ENCODE data around the gene MAST1.

MAST1 gene

DNA sequence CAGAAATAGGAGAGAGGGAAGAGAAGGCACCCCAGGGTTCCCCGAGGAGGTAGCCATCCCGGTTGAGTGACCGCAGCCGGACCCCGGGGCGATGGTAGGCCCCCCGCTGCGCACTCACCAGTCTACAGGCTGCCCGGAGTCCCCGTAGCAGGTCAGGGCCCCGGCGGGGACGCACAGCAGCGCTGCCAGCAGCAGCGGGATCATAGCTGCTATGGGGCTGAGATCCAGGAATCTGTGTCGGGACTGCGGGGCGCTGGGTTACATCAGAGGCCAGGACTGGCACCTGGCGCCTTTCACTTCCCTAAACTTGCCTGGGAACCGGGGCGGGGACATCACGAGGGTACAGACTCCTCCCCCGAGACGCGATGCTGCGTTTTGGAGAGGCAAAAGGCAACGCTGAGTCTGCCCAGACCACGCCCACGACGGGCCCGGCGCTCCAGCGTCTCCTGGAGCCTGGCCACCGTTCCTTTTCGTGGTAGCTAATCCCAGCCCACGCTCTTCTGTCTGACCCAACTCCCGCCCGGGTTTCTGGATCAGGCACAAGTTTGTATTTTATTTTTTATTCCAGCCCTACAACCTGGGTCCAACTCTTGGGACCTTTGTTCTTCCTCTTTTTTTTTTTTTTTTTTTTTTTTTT is 43.0 kb downstream of the MAST1 start, which contains the start of gene DNASE2:
Gene DNASE2 (minus strand): TSS at position 278 of the 637 bp plus-strand sequence. CDS start 74 bp downstream, at position 204.
- H3K4me3 ChIP-seq (ENCODE audit: severe bottlenecking): peak within 1 kb of the TSS; percentile 60
- H3K27me3 ChIP-seq (ENCODE audit: insufficient read depth, poor library complexity, severe bottlenecking): no peaks in the 10 kb centered on the region
- H3K27ac ChIP-seq (ENCODE audit: poor library complexity, severe bottlenecking): peak within 1 kb of the TSS; percentile 24
- no peak for TF ChIP-seq CTCF (IDR thresholded peaks at IDR 0.05; ENCODE audit: poor library complexity, severe bottlenecking)
- DNase-seq (ENCODE audit: low spot score): peak; percentile 96
- H3K9me3 ChIP-seq (ENCODE audit: severe bottlenecking): peaks cover 11% of the 10 kb centered on the region
- no peaks in the 10 kb centered on the region for H3K4me1 ChIP-seq (ENCODE audit: insufficient read depth, poor library complexity, severe bottlenecking)
- H3K36me3 ChIP-seq (ENCODE audit: low read depth): peaks cover 10% of the 10 kb centered on the region
- ATAC-seq (ENCODE audit: low read depth): peak; percentile 85

- H3K27ac ChIP-seq (ENCODE audit: poor library complexity, severe bottlenecking): no peak overlapping the region
- H3K36me3 ChIP-seq (ENCODE audit: low read depth): peaks cover 10% of the 10 kb centered on the region
- H3K4me3 ChIP-seq (ENCODE audit: severe bottlenecking): no peak overlapping the region
- no peaks in the 10 kb centered on the region for H3K27me3 ChIP-seq (ENCODE audit: insufficient read depth, poor library complexity, severe bottlenecking)
- DNase-seq (ENCODE audit: low spot score) (no peak), ATAC-seq (ENCODE audit: low read depth) (no peak)
- H3K9me3 ChIP-seq (ENCODE audit: severe bottlenecking): peaks cover 11% of the 10 kb centered on the region
- H3K4me1 ChIP-seq (ENCODE audit: insufficient read depth, poor library complexity, severe bottlenecking): no peaks in the 10 kb centered on the region
- TF ChIP-seq CTCF (IDR thresholded peaks at IDR 0.05; ENCODE audit: poor library complexity, severe bottlenecking): no peak
Observed at GRCh38 chr19:12882589-12882988, 44.3 kb downstream of the MAST1 start.

DNA sequence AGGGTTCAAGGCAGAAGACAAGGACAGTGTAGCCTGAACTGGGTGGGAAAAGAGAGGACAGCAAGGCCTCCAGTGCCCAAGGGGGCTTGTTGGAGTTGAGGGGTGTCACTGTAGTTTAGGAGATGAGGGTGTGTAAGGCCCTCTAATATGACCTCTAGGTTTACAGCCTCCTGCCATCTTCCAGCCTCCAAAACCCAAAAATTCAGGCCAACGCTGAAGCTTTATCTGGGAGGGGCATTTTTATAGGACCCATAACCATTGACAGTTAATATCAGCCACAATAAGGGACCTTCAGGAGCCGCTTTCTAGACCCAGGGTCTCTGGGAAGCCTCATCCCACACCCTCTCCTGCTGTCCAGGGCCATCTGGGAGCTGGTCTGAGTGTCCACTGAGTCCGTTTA is 45.9 kb downstream of the MAST1 start:
- Histone ChIP-seq H3K4me3 (ENCODE audit: severe bottlenecking) (no peak overlapping the region), H3K4me1 (ENCODE audit: insufficient read depth, poor library complexity, severe bottlenecking) (no peaks in the 10 kb centered on the region), H3K36me3 (ENCODE audit: low read depth) (no peaks in the 10 kb centered on the region), H3K27ac (ENCODE audit: poor library complexity, severe bottlenecking) (no peak overlapping the region), H3K27me3 (ENCODE audit: insufficient read depth, poor library complexity, severe bottlenecking) (no peaks in the 10 kb centered on the region), H3K9me3 (ENCODE audit: severe bottlenecking) (peaks cover 11% of the 10 kb centered on the region)
- TF ChIP-seq CTCF (IDR thresholded peaks at IDR 0.05; ENCODE audit: poor library complexity, severe bottlenecking): no peak
- DNase-seq (ENCODE audit: low spot score) (no peak), ATAC-seq (ENCODE audit: low read depth) (no peak)

DNA sequence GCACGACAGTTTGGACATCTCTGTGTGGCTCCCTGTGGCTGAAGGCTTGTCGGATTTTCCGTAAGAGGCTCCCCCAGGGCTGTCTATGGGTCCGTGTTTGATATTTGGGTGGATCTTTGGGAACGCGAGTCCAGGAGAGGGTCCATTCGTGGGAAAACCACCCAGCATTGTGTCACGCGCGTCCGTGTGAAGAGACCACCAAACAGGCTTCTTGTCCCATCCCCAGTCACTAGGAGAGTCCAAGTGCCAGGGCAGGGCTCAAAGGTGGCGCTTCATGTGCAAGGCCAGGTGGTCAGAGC is 46.3 kb downstream of the MAST1 start:
- Histone ChIP-seq H3K27ac (ENCODE audit: poor library complexity, severe bottlenecking) (no peak overlapping the region), H3K4me3 (ENCODE audit: severe bottlenecking) (no peak overlapping the region), H3K9me3 (ENCODE audit: severe bottlenecking) (peaks cover 11% of the 10 kb centered on the region), H3K27me3 (ENCODE audit: insufficient read depth, poor library complexity, severe bottlenecking) (no peaks in the 10 kb centered on the region), H3K4me1 (ENCODE audit: insufficient read depth, poor library complexity, severe bottlenecking) (no peaks in the 10 kb centered on the region), H3K36me3 (ENCODE audit: low read depth) (no peaks in the 10 kb centered on the region)
- DNase-seq (ENCODE audit: low spot score) (no peak), ATAC-seq (ENCODE audit: low read depth) (no peak)
- no peak for TF ChIP-seq CTCF (IDR thresholded peaks at IDR 0.05; ENCODE audit: poor library complexity, severe bottlenecking)

DNA sequence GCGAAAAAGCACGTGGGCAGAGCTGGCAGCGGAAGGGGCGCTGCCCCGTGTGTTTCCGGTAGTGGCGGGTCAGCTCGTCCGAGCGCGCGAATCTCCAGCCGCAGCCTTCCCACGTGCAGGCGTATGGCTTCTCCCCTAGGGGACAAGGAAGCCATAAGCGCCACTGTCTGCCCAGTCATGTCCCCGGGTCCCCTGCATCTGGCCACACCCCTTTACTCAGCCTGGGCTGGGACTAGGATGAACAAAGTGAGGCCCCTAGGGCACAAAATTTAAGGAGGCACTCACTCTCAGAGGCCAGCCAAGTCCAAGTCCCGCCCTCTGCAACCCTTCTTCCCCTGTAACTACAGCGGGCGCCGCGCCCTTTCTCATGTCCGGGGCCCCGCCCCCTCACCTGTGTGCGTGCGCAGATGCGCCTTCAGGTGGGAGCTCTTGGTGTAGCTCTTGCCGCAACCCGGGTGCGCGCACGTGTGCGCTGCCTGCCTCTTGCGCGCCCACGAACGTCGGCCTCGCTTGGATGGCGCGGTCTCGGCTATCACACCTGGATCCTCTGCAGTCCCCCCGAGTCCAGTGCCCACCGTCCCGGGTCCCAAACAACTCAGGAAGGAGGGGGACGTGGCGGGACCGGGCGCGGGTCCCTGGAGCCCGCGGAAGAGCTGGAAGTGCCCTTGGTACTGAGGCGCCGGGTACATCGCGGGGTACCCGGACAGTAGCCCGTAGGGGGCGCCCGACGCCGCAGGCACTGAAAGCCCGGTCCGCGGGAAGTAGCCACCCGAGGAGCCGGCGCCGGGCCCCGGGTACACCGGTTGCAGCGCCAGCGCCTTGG is 46.8 kb downstream of the MAST1 start:
- no peak for DNase-seq (ENCODE audit: low spot score)
- TF ChIP-seq CTCF (IDR thresholded peaks at IDR 0.05; ENCODE audit: poor library complexity, severe bottlenecking): peak; percentile 74
- Histone ChIP-seq H3K4me3 (ENCODE audit: severe bottlenecking) (peak overlapping the region; percentile 28), H3K36me3 (ENCODE audit: low read depth) (no peaks in the 10 kb centered on the region), H3K27ac (ENCODE audit: poor library complexity, severe bottlenecking) (no peak overlapping the region), H3K4me1 (ENCODE audit: insufficient read depth, poor library complexity, severe bottlenecking) (no peaks in the 10 kb centered on the region), H3K27me3 (ENCODE audit: insufficient read depth, poor library complexity, severe bottlenecking) (no peaks in the 10 kb centered on the region), H3K9me3 (ENCODE audit: severe bottlenecking) (peaks cover 11% of the 10 kb centered on the region)
- ATAC-seq (ENCODE audit: low read depth): peak; percentile 49
